ENCODE data around the gene SPACA6. TPM values are rescaled to one million over a fixed set of nuclear protein-coding genes. Genes with fewer than 3 reads are reported as not detected.

The SPACA6 gene
- total and polyA plus RNA-seq, 9 of the 15 experiments (the other 6 are each of a cell fraction or from before 2014, with no cell fraction given) = 1.3 to 17.3 (median 6.2) TPM

- TF ChIP-seq RAD51 (IDR thresholded peaks at IDR 0.05; ENCODE audit: borderline replicate concordance, low read depth) = no peak
- no peak for TF ChIP-seq CHCHD3 (CRISPR knock-in tag; IDR thresholded peaks at IDR 0.05)
- TF ChIP-seq NR2C1 (IDR thresholded peaks at IDR 0.05) = peak; percentile 62; the same call in 1 of the 2 replicates
- TF ChIP-seq NR2C1 (tag; IDR thresholded peaks at IDR 0.05) = peak; percentile 31; the same call in 1 of the 2 replicates
- no peak for TF ChIP-seq IRF2 (CRISPR knock-in tag; IDR thresholded peaks at IDR 0.05)
- TF ChIP-seq MEIS2 (IDR thresholded peaks at IDR 0.05; ENCODE audit: partially characterized antibody) = no peak
- no peak for TF ChIP-seq E2F8 (IDR thresholded peaks at IDR 0.05; ENCODE audit: low read depth, partially characterized antibody)
- TF ChIP-seq RBM22 (IDR thresholded peaks at IDR 0.05; ENCODE audit: low read depth, low read length, poor library complexity, severe bottlenecking) = no peak
- TF ChIP-seq ZNF232 (CRISPR knock-in tag; IDR thresholded peaks at IDR 0.05) = no peak
- TF ChIP-seq, protein P1, sequence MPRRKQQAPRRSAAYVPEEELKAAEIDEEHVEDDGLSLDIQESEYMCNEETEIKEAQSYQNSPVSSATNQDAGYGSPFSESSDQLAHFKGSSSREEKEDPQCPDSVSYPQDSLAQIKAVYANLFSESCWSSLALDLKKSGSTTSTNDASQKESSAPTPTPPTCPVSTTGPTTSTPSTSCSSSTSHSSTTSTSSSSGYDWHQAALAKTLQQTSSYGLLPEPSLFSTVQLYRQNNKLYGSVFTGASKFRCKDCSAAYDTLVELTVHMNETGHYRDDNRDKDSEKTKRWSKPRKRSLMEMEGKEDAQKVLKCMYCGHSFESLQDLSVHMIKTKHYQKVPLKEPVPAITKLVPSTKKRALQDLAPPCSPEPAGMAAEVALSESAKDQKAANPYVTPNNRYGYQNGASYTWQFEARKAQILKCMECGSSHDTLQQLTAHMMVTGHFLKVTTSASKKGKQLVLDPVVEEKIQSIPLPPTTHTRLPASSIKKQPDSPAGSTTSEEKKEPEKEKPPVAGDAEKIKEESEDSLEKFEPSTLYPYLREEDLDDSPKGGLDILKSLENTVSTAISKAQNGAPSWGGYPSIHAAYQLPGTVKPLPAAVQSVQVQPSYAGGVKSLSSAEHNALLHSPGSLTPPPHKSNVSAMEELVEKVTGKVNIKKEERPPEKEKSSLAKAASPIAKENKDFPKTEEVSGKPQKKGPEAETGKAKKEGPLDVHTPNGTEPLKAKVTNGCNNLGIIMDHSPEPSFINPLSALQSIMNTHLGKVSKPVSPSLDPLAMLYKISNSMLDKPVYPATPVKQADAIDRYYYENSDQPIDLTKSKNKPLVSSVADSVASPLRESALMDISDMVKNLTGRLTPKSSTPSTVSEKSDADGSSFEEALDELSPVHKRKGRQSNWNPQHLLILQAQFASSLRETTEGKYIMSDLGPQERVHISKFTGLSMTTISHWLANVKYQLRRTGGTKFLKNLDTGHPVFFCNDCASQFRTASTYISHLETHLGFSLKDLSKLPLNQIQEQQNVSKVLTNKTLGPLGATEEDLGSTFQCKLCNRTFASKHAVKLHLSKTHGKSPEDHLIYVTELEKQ (CRISPR knock-in tag; IDR thresholded peaks at IDR 0.05) = no peak
- no peak for TF ChIP-seq PPARD (CRISPR knock-in tag; IDR thresholded peaks at IDR 0.05)
- no peak for TF ChIP-seq ATF7 (IDR thresholded peaks at IDR 0.05)
- no peak for TF ChIP-seq U2AF2 (optimal IDR thresholded peaks at IDR 0.05; ENCODE audit: low read depth, low read length)
- TF ChIP-seq ZFX (CRISPR knock-in tag; IDR thresholded peaks at IDR 0.05) = peak; percentile 69
- TF ChIP-seq MLX (CRISPR knock-in tag; conservative IDR thresholded peaks at IDR 0.05) = no peak
- no peak for TF ChIP-seq ZNF699 (CRISPR knock-in tag; IDR thresholded peaks at IDR 0.05; ENCODE audit: insufficient replicate concordance)
- no peak for TF ChIP-seq HIVEP1 (CRISPR knock-in tag; IDR thresholded peaks at IDR 0.05)
- TF ChIP-seq KAT8 (IDR thresholded peaks at IDR 0.05; ENCODE audit: low read depth) = no peak
- no peak for TF ChIP-seq CTCFL (IDR thresholded peaks at IDR 0.05; ENCODE audit: borderline replicate concordance, insufficient read depth, low read depth, low read length, poor library complexity, severe bottlenecking)
Observed at GRCh38 chr19:51690454-51691073, 2.6 kb upstream of the SPACA6 start (continued).
